ENCODE data around the gene TSPO2. TPM values are rescaled to one million over a fixed set of nuclear protein-coding genes. Genes with fewer than 3 reads are reported as not detected.

Gene TSPO2
- total RNA-seq, 1 donor from 2014 or later = not detected

DNA sequence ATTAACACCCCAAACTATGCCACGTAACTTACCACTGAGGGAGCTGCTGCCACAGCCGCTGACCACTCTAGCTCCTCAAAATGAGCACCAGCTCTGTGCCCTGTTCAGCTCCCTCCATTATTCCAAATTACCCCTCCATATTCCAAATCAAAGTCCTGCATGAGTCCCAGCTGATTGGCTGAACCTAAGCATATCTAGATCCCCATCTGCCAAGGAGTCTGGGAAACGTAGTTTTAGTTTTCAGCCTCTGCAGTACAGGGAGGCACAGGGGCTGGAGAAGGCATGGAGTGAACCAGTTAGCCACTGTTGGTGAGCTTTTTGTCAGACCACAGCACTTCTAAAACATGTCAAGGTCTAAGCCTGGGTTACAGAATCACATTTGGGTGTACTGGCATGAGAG, 19.2 kb upstream of the TSPO2 start:
- intact Hi-C loops (cut with DNase I) = no loop called here
- DNase-seq (ENCODE audit: low spot score) = no peak

DNA sequence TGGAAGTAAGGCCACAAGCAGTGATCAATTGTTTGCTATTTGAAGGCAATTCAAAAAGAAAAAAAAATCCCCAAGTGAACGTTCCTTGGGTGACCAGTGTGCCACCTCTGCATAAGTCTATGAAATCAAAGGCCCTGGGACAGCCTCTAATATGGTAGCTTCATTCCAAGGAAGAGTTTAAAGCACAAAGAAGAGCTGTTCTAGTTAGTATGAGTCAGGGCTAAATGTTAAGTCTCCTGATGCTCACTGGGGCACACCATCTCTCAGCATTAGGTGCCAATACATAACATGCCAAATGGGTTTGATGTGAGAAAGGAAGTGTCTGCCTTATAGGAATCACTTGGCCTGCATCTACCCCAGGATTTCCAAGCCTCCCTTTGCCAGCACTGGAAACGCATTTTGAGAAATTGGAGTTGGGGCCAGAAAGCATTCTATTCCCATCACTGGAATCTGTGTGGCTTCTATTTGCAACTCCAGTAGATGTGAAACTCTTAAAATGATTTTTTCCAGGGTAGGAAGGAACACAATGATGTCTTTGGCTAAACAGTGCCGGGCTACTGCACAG, 16.2 kb upstream of the TSPO2 start:
- no peak for DNase-seq (ENCODE audit: low spot score)
- intact Hi-C loops (cut with DNase I) = loop anchor here (1.0 to 5.0 kb wide), 3 partner anchors 93 to 439 kb away; partner anchors contain the start of gene LRFN2

DNA sequence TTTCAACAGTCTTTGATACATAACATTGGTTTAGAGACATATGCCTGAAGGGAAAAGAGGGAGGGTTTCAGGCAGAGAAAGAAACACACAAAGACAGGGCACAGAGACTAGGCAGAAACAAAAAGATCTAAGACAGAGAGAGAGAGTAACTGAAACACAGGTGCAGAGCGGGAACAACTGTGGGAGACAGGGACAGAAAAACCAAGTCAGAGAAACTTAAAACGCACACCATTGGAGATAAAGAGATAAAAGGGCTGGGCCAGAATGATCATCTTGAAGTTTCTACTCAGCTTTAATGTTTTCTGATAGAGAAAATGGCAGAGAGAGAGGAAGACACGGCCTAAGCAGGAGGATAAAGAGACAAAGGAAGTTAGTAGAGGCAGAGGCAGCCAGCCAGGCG, 15.0 kb upstream of the TSPO2 start:
- intact Hi-C loops (cut with DNase I) = loop anchor here (2.0 to 5.0 kb wide), 2 partner anchors 132 to 440 kb away; partner anchors contain the start of gene LRFN2

DNA sequence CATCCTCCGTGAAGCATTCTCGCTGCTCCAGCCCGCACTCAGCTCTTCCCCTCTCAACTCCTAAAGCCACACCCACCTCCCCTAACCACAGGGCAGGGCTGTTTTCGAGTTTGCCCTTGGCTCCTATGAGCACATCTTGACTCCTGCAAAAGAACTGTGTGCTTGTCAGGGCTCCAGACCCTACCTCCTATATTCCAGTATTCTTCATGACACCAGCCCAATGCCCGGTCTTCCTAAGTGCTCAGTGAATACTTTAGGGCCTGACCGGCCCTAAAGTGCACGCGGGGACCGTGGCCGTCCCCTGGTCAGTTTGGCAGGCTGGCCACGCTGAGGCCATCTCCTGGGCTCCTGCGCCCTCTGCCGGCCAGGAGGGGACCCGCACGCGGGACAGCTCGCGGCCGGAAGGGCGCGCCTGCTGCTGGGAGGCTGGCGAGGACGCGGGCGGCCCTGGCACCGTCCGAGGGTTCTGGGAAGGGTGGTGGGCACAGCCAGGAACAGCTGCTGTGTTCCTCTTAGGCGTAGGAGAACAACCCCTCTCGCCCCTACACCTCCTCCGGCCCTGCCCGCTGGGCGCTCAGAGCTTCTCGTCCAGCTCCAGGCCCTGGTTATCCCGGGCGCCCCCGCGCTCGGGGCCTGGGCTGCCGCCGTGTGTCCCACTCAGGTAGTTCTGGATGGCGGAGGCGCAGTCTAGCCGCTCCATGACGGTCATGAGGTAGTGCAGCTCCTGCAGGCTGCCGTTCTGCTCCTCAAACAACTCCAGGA, 14.3 kb upstream of the TSPO2 start:
- DNase-seq (ENCODE audit: low spot score) = peak; percentile 95
- intact Hi-C loops (cut with DNase I) = loop anchor here (2.0 to 5.0 kb wide), 3 partner anchors 43 to 441 kb away; partner anchors contain the start of gene LRFN2

More for the DNA sequence above, 15.0 kb upstream of the TSPO2 start:
- DNase-seq (ENCODE audit: low spot score) = no peak

DNA sequence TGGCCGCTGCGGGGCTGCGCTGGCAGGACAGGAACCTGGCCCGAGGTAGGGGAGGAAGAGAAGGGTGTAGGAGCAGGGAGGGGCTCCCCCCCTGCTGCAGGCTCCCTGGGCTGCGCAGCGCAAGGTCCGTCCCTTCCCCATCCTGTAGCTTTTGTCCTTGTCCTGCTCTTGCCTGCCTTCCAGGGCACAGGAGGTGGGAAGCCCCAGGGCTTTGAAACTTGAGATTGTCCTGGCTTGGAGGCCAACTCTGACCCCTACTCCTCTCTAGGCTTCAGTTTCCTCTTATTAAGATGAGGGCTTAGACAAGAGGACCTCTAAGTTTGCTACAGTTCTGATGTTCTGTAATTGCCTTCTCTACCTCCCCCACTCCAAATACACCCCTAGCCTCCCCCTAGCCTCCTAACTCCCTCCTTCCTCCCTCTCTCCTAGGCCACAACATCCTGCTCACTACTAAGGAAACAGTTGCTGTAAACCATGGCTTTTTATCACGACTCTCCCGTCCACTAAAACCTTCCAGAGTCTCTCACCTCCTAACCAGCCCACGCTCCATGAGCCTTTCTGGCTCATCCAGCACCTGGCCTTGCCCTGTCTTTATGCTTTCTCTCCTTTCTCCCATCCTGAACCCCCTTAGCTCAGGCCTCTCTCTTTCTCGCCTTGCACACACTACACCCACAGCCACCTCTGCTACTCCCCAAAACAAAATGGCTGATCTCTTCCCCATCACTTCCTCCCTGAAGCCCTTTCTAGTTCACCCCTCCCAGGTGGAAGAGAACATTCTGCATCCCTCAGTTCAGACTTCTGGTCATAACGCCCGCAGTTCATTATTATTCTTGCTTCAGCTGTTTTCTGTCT, 13.5 kb upstream of the TSPO2 start:
- intact Hi-C loops (cut with DNase I) = loop anchor here (2.0 to 5.0 kb wide), 2 partner anchors 42 to 441 kb away; partner anchors contain the start of gene LRFN2
- DNase-seq (ENCODE audit: low spot score) = no peak

DNA sequence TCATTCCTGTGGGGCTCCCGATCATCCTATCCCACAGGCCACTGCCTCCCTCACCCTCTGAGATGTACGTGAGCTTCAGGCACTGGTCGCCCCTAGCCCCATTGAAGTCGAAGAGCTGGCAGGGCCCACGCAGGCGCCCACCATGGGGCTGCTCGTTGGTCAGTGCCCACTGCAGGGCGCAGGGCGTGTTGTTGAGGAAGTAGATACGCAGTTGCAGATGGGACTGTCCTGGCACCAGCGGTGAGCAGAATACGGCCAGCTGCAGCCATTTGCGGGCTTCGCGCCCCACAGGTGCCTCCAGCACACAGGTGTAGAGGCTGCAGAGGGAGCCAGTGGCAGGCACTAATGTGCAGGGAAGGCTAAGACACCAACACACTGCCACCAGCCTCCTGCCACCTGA, 9.4 kb upstream of the TSPO2 start:
- DNase-seq (ENCODE audit: low spot score) = peak; percentile 49
- intact Hi-C loops (cut with DNase I) = no loop called here

DNA sequence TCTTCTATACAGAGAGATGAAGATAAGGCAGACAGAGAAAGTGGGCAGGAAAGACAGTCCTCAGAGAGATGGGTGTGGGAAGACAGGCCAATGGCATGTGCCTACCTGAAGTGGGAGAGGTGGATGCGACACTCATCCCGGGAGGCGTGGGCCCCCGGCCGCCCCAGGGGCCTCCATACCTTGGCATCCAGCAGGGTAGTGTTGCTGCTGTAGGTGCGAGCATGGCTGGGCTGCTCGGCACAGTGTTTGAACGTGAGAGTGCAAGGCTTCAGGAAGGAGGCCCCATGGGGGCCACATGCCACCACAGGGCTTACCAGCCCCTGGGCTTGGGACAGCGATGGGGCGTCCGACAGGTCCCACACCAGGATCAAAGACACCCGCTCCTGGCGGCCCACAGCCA, 8.5 kb upstream of the TSPO2 start:
- DNase-seq (ENCODE audit: low spot score) = peak; percentile 54
- intact Hi-C loops (cut with DNase I) = no loop called here

DNA sequence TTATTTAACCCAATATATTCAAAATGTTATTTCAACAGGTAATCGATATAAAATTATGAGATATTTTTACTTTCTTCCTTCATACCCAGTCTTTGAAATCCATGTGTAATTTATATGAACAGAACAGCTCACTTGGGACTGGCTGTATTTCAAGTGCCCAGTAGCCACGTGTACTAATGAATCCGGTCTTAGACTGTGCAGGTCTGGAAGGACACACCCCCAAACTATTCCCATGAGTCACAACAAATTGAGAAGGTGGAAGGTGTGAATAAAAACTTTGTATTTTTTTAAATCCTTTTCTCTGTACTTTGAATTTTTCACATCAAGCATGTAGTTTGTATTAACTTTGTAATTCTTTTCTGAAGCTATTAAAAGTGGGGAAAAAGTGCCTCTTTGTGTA, 6.1 kb upstream of the TSPO2 start:
- no peak for DNase-seq (ENCODE audit: low spot score)
- intact Hi-C loops (cut with DNase I) = no loop called here

DNA sequence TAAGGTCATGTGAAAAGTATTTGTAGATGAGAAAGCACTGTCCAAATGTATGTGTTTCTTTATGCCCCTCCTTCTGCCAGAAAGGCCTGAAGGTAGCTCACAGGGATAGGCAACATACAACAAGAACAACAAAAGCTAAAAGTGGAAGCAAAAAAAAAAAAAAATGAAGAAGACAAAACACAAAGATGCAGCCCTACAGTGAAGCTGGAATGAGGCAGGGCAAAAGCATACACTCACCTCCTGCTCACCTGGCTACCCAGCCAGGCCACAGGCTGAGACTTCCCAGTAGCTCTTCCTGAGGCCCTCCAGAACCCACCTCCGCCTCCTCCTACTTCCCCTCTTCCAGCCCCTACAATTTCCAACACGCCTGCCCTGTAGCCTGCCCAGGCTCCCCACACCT, 5.7 kb upstream of the TSPO2 start:
- DNase-seq (ENCODE audit: low spot score) = no peak
- intact Hi-C loops (cut with DNase I) = no loop called here

DNA sequence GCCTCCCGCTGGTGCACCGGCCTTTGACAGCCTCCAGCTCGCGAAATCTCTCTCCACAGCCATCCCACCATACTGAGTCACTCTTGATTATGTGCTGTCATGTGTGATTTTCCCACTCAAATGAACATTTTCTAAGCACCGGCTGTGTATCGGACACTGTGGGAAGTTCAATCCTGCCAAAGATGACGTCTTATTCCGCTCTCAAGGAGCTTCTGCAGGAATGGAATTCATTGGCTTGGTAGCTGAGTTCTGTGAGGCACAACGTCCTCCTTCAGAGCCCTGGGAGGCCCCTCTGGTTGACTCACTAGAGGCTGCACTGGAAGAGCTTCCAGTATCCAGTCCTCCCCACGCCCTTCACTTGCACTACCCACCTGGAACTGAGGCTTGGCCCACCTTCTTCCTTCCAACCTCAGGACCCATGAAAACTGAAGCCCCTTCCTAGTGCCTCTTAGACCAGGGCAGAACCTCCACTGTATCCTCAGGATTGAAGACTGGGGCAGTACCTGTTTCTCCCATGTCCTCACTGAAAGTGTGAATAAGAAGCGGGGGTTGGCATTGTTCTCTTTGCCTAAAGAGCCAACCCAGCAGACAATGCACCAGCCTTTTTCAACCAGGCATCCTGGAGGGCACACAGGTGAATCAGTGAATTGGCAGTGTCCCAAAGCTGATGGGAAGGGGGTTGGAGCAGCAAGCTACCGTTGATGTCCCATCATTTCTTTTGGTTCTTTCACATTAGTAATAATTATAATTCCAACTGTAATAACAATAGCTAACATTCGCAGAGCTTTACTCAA, 5.0 kb upstream of the TSPO2 start:
- intact Hi-C loops (cut with DNase I) = no loop called here
- DNase-seq (ENCODE audit: low spot score) = no peak

DNA sequence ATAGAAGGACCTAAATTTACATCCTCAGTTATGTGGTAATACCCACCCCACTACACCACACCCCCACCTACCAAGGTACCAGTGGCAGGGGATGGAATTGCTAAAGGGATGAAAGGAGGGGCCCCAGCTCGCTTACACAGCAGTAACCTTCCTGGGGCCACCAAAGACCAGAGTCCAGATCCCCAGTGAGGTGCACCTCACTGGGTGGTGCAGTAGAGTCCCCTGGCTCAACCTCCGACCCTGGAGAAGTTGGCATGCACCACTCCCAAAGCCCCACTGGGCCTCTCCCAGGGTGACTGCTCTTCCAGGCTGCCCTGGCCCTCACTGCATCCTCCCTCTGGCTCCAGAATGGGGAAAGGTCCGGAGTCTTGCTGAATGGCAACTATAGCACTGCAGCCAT, 4.1 kb upstream of the TSPO2 start:
- intact Hi-C loops (cut with DNase I) = no loop called here

DNA sequence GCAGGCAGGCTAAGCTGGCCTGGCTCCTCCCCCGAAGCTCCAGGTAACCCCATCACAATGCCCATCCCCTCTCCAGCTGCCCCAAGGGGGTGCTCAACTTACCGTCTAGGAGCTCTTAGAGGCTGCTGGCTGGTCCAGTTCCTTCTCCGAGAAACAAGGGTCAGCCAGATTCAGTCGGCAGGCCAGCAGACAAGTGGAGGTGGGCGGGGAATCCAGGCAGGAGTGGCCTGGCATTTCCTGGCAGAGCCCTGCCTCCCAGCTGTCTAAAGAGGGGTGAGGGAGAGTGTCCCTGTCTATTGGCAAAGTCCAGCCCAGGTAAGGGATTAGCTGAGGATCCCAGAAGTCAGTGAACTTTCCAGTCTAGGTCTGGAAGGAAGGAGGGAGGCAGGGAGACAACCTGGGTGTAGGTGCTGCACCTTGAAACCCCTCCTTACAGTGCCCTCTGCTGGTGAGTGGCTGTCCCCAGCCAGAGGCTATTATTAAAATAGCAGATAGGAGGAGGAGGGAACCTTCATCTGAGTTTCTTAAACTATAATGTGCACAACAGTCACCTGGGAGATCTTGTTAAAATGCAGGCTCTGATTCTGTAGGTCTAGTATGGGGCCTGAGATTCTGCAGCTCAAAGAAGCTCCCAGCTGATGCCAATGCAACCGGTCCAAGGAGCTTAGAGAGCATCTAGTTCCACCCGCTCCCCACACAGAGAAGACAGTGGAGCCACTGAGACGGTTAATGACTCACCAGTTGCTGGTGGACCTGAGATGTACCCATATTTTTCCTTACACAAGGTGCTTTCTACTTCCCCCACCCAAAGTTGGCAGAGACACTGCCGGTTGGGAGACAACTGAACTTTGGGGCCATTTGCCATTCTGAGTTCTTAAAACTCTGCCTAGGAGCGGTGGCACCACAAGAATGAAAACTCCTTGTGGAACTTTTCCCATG, 2.9 kb upstream of the TSPO2 start, which contains the start of gene UNC5CL:
UNC5CL (minus strand) TSS at position 162 of the 939 bp plus-strand sequence. CDS start 4,147 bp downstream, outside the sequence.
- intact Hi-C loops (cut with DNase I) = no loop called here
- no peak for DNase-seq (ENCODE audit: low spot score)

More for the DNA sequence above, 4.1 kb upstream of the TSPO2 start:
- DNase-seq (ENCODE audit: low spot score) = no peak

DNA sequence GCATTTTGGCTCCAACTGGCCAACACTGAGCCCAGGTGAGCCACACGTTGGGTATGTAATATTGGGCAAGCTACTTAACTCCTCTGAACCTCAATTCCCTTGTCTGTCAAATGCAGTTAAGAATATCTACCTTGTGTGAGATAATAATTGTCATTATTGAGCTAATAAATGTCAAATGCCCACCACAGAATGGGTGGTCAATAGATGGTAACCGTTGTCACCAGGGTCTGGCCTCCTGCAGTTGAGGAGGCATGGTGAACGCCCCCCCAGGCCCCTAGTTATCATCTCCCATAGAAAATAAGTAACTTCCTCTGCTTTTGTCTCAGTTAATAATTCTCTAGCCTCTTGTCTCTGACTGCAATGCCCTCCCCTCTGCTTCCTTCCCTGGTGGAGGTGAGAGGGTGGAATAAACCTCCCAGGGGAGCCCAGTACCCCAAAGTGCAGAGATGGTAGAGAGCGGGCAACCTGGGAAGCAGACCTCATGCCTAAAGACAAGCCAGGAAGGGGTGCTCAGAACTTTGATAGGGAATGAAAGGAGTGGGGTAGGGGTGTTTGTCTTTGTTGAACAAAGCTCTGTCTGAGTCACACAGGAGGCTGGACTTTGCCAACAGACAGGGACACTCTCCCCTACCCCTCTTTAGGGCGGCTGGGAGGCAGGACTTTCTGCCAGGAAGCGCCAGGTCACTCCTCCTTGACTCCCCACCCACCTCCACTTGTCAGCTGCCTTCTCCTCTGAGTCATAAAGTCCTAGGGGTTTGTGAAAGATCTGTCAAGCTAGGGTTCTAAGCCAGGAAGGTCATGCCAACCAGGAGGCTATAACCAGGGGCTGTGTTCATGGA, 1.9 kb upstream of the TSPO2 start:
- DNase-seq (ENCODE audit: low spot score) = no peak
- intact Hi-C loops (cut with DNase I) = no loop called here

DNA sequence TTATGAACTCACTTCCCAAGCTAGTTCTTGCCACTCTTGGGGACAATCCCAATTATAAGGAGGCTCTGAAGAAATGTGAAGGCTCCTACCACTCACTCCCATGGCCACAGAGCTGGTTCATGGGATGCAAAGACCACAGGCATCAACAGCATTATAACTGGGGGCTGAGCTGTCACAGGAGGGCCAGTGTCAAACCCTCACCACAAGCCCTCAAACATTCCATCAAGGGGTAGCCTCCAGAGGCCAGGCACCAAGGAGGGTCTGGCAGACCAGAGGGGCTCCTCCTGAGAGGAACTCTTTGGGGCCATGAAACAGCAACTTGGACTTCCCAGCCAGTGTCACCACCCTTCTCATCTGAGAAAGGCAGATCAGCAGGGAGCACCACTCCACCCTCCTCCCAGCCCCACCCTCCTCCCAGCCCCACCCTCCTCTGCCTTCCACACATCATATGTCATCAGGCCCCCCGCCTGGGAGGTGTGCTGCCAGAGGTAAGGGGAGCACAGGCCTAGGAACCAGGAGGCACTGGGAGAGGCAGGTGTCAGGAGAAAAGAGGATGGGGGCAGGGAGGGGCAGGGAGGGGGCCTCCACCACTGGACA, 1.2 kb upstream of the TSPO2 start:
- no peak for DNase-seq (ENCODE audit: low spot score)
- intact Hi-C loops (cut with DNase I) = no loop called here

DNA sequence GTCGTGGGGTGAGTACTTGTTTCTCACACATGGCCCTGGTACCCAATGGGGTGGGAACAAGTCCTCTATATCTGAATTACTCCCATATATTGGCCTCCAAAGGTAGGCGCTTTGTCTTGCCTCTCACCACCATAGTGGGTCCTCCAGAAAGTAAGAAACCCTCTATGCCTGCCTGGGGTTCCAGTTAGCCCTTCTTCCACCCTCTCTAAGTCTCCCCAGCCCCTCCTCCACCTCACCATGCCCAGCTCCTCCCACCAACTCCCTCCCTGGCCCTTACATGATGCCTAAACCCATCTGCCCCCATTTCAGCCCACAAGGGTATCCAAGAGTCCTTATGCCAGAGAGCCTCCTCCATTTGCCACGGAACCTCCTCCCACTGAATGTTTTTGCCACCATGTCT, 884 bp downstream of the TSPO2 start:
- intact Hi-C loops (cut with DNase I) = no loop called here
- DNase-seq (ENCODE audit: low spot score) = no peak

DNA sequence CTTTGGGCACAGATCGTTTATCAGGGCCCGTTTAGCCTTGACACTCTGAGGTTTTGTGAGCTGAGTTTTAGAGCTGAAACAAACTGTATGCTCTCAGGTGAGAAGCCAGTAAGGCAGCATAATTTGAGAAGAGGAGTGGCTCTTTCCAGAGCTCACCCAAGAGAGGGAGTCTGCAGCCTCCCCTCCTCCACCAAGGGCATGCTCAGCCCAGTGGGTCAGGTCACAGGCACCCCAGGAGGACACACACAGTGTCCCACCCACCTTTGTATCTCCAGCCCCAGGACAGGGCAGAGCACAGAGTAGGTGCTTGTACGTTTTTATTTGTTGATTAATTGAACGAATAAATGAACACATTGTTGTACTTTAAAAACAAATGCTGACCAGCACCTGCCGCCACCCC, 3.4 kb downstream of the TSPO2 start:
- intact Hi-C loops (cut with DNase I) = no loop called here
- DNase-seq (ENCODE audit: low spot score) = no peak

DNA sequence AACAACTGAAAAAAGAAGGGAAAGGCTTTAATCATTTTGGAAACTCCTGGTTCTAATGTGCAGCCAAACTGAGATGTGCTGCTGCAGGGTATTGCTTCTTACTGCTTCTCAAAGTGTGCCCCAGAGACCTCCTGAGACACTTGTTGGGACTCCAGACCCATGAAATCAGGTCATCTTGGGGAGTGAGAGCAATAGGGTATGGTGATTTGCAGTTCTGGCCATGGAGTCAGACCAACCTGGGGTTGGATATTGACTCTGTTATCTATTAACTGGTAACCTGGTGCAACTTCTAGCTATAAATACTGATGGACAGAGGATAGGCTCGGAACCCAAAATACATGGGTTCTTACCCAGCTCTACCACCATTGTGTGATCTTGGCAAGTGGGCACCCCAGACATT, 3.8 kb downstream of the TSPO2 start:
- DNase-seq (ENCODE audit: low spot score) = no peak
- intact Hi-C loops (cut with DNase I) = no loop called here
